A673 (cell line): ENCODE measurements around the gene TES. TPM values are rescaled to one million over a fixed set of nuclear protein-coding genes. Genes with fewer than 3 reads are reported as not detected.

Source experiments
- BruUV-seq: library from RNA; stranded (reverse); fragments of 400-500 nt; replicated peaks from 2 replicates; lab custom pipeline; 2021; lab: Mats Ljungman, UMichigan
- CTCF ChIA-PET: fragments of 300-600 bp; sonication (Branson Sonifier 250); formaldehyde crosslinking; loops from one replicate; lab custom pipeline; 2022; ENCODE audit warnings: antibody characterized with exemption; lab: Charles Lee
- POLR2A ChIA-PET: fragments of 300-600 bp; sonication (Branson Sonifier 250); formaldehyde crosslinking; loops from one replicate; lab custom pipeline; 2022; ENCODE audit warnings: antibody characterized with exemption; ENCODE audit not compliant: low non-redundant PET; lab: Charles Lee
- DNase-seq: peaks from one replicate; pipeline ENCODE4 v3.0.0-alpha.2; 2015; ENCODE audit warnings: low spot score
- H3K27ac ChIP-seq: fragments of 200-600 bp; sonication (generic); 2 replicates; pipeline ENCODE4 v1.5.1; 2016; ENCODE audit warnings: mixed run types, low read depth, mild to moderate bottlenecking, mixed read lengths, antibody characterized with exemption, low read length; ENCODE audit not compliant: poor library complexity, severe bottlenecking
- H3K27me3 ChIP-seq: fragments of 200-600 bp; sonication (generic); replicated peaks from 2 replicates; pipeline ENCODE4 v1.6.1; 2017; ENCODE audit warnings: mixed run types, low read depth, mild to moderate bottlenecking, mixed read lengths, antibody characterized with exemption, low read length; ENCODE audit not compliant: insufficient read depth, poor library complexity
- H3K36me3 ChIP-seq: fragments of 200-600 bp; sonication (generic); 2 replicates; pipeline ENCODE4 v1.6.1; 2016; ENCODE audit warnings: mixed run types, mild to moderate bottlenecking, mixed read lengths, antibody characterized with exemption, low read length; ENCODE audit not compliant: insufficient read depth, poor library complexity, severe bottlenecking
- H3K4me1 ChIP-seq: fragments of 200-600 bp; sonication (generic); 2 replicates; pipeline ENCODE4 v1.6.1; 2017; ENCODE audit warnings: mixed run types, mild to moderate bottlenecking, mixed read lengths, antibody characterized with exemption, low read length; ENCODE audit not compliant: insufficient read depth, poor library complexity, severe bottlenecking
- H3K4me3 ChIP-seq: fragments of 200-600 bp; sonication (generic); 2 replicates; pipeline ENCODE4 v1.5.1; 2016; ENCODE audit warnings: low read depth, mixed run types, mild to moderate bottlenecking, mixed read lengths, low read length; ENCODE audit not compliant: poor library complexity, severe bottlenecking
- H3K9me3 ChIP-seq: fragments of 200-600 bp; sonication (generic); 2 replicates; pipeline ENCODE4 v1.6.1; 2016; ENCODE audit warnings: mixed run types, low read depth, mild to moderate bottlenecking, mixed read lengths, antibody characterized with exemption, low read length; ENCODE audit not compliant: poor library complexity, severe bottlenecking
- EZH2 ChIP-seq: fragments of 200-600 bp; sonication (generic); IDR thresholded peaks from 2 replicates; pipeline ENCODE4 v1.6.1; 2017; ENCODE audit warnings: borderline replicate concordance, low read depth, mild to moderate bottlenecking, mixed read lengths, antibody characterized with exemption, low read length; ENCODE audit not compliant: poor library complexity, severe bottlenecking
- intact Hi-C: fragments of 100-400 bp; cut with micrococcal nuclease; formaldehyde crosslinking; loops from one replicate; pipeline ENCODE4 v1.10.0; 2022; ENCODE audit not compliant: unreplicated experiment
- total RNA-seq: library from RNA; stranded (reverse); gene quantifications from 2 replicates; pipeline ENCODE4 v1.2.3, GENCODE V29; 2021
- TF ChIP-seq, protein P1 (sequence below): fragments of 300-800, 200-600 bp; sonication (generic); conservative IDR thresholded peaks from 2 replicates; pipeline ENCODE4 v1.5.1; 2017; ENCODE audit warnings: low read depth, mild to moderate bottlenecking, antibody characterized with exemption, low read length, moderate library complexity, mixed read lengths

Gene TES
- total RNA-seq, 1 experiment from 2014 or later, result 121 TPM

DNA sequence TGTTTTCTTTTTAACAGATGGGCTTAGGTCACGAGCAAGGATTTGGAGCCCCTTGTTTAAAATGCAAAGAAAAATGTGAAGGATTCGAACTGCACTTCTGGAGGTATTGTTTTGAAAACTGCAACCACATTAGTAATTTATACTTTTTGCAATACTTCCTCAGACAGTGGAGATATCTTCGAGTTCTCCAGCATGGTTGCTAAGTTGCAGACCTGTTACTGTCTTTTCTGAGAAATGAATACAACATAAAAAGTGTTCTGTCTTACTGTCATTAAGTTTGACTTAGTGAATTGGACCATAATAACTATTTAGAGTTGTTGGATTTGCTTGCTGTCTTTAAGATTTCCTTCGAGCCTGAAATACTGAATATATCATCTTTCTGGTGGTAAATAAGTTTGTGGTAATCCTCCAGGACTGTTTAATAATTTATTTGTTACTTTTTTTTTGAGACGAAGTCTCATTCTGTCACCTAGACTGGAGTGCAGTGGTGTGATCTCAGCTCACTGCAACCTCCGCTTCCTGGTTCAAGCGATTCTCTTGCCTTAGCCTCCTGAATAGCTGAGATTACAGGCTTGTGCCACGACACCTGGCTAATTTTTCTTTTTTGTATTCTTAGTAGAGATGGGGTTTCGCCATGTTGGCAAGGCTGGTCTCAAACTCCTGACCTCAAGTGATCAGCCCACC is 24.3 kb downstream of the TES start:
- CTCF ChIA-PET, result interaction anchor here (1.2 to 3.8 kb wide), 2 partner anchors 54 to 55 kb away, joined by 3 to 36 read pairs; no protein-coding TSS in a partner anchor
- peaks cover 69% of the 10 kb centered on the region for H3K4me1 ChIP-seq
- no peak overlapping the region for H3K4me3 ChIP-seq
- BruUV-seq, result no TSS peak
- H3K27me3 ChIP-seq, result no peaks in the 10 kb centered on the region
- TF ChIP-seq, protein P1, sequence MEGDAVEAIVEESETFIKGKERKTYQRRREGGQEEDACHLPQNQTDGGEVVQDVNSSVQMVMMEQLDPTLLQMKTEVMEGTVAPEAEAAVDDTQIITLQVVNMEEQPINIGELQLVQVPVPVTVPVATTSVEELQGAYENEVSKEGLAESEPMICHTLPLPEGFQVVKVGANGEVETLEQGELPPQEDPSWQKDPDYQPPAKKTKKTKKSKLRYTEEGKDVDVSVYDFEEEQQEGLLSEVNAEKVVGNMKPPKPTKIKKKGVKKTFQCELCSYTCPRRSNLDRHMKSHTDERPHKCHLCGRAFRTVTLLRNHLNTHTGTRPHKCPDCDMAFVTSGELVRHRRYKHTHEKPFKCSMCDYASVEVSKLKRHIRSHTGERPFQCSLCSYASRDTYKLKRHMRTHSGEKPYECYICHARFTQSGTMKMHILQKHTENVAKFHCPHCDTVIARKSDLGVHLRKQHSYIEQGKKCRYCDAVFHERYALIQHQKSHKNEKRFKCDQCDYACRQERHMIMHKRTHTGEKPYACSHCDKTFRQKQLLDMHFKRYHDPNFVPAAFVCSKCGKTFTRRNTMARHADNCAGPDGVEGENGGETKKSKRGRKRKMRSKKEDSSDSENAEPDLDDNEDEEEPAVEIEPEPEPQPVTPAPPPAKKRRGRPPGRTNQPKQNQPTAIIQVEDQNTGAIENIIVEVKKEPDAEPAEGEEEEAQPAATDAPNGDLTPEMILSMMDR, result no peak
- TF ChIP-seq EZH2, result no peak
- POLR2A ChIA-PET, result no interaction called here
- peak overlapping the region; percentile 49 for H3K27ac ChIP-seq
- intact Hi-C loops, result no loop called here
- H3K36me3 ChIP-seq, result peaks cover 26% of the 10 kb centered on the region
- no peak for DNase-seq
- H3K9me3 ChIP-seq, result no peaks in the 10 kb centered on the region

DNA sequence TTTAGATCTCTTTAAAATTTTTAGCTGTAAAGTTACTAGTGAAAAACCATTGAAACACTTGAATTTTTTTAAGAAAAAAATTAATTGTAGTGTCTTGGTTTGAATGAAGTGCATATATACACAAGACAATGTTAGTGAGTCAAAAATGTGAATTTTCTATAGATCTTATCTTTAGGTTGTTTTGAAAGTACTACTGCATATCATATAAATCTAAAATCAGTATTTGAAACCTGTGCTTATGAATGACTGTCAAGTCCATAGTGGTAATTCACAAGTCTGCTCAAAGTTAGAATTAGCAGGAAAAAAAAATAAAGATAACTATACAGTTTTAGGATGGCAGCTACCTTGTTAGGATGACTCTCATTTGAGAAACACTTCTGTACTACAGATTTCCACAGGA is 25.0 kb downstream of the TES start:
- ChIA-PET POLR2A (no interaction called here), CTCF (interaction anchor here (1.0 to 3.8 kb wide), 2 partner anchors 54 to 56 kb away, joined by 3 to 36 read pairs; no protein-coding TSS in a partner anchor)
- TF ChIP-seq EZH2, result no peak
- TF ChIP-seq, protein P1, result no peak
- Histone ChIP-seq H3K27ac (peak overlapping the region; percentile 49), H3K36me3 (peaks cover 26% of the 10 kb centered on the region), H3K27me3 (no peaks in the 10 kb centered on the region), H3K9me3 (no peaks in the 10 kb centered on the region), H3K4me3 (no peak overlapping the region), H3K4me1 (peaks cover 70% of the 10 kb centered on the region)
- DNase-seq, result no peak
- intact Hi-C loops, result no loop called here
- BruUV-seq, result no TSS peak

DNA sequence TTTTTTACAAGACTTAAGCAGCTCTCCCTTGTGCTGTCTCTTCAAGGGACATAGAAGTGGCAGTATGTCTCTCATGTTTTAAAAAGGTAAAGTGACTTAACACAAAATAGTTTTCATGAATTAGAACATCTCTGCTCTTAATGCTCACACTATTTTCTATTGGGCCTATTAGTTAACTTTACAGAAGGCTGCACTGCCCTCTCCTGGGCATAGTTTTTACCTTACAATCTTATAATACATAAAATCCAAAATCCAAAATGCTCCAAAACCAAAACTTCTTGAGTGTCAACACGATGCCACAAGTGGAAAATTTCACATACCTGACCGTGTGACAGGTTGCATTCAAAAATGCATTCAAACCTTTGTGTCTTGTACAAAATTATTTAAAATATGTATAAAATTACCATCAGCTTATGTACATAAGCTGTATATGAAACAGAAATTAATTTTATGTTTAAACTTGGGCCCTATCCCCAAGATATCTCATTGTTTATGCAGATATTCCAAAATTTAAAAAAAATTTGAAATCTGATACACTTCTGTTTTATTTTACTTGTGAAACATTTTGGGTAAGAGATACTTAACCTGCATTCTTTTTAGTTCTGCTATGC is 25.8 kb downstream of the TES start:
- ChIA-PET CTCF (interaction anchor here (1.0 to 3.8 kb wide), 2 partner anchors 55 to 56 kb away, joined by 3 to 36 read pairs; no protein-coding TSS in a partner anchor), POLR2A (interaction anchor here (0.7 kb wide), 1 partner anchor 1314 kb away, joined by 3 read pairs; the partner anchor contains the start of gene MDFIC)
- Histone ChIP-seq H3K27me3 (no peaks in the 10 kb centered on the region), H3K4me1 (peaks cover 70% of the 10 kb centered on the region), H3K4me3 (no peak overlapping the region), H3K27ac (peak overlapping the region; percentile 49), H3K36me3 (peaks cover 26% of the 10 kb centered on the region), H3K9me3 (no peaks in the 10 kb centered on the region)
- TF ChIP-seq EZH2, result no peak
- TF ChIP-seq, protein P1, result peak; percentile 67
- DNase-seq, result peak; percentile 82
- intact Hi-C loops, result loop anchor here (1.0 kb wide), 1 partner anchor 56 kb away; no protein-coding TSS in a partner anchor
- BruUV-seq, result no TSS peak
